ENCODE results near the gene STX1A.

The STX1A gene

DNA sequence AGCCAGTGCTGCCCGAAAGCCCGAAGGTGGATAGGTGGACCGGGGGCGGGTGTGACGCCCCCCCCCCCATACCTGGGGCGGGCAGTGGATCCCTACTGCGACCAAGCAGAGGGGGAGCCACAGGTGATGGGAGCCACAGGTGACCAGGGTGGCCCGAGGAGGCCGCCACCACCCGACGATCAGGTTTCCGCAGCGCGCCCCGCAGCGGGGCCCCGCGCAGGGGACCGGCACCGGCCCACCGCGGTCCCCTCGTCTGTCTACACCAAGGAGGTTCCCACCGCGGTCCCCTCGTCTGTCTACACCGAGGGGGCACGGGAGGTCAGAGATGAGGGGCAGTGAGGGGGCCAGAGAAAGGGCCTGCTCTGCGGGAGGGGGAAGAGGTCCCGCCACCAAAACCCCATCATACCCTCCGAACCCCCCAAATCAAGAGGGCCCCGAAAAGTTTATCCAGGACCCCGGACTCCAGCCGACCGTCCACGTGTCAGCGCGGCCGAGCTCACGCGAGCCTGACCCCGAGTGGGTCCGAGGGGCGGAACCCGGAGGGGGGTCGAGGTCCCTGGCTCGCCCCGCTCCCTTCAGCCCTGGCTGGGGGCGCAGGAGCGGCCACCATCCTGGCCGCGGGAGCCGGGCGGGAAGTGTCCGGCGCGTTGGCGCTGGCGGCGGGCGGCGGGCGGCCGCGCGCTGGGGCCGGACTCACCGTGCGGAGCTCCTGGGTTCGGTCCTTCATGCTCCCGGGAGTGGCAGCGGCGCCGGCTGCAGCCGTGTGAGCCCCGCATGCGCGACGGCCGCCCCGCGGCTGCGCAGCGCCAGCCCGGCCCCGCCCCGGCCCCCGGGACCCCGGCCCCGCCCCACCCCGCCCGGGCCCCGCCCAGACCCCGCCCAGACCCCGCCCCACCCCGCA is at the start of gene STX1A:
Gene STX1A (minus strand): TSS at position 765 of the 901 bp plus-strand sequence. CDS start 38 bp downstream, at position 727.
- peak; percentile 60 for DNase-seq (ENCODE audit: low spot score)

DNA sequence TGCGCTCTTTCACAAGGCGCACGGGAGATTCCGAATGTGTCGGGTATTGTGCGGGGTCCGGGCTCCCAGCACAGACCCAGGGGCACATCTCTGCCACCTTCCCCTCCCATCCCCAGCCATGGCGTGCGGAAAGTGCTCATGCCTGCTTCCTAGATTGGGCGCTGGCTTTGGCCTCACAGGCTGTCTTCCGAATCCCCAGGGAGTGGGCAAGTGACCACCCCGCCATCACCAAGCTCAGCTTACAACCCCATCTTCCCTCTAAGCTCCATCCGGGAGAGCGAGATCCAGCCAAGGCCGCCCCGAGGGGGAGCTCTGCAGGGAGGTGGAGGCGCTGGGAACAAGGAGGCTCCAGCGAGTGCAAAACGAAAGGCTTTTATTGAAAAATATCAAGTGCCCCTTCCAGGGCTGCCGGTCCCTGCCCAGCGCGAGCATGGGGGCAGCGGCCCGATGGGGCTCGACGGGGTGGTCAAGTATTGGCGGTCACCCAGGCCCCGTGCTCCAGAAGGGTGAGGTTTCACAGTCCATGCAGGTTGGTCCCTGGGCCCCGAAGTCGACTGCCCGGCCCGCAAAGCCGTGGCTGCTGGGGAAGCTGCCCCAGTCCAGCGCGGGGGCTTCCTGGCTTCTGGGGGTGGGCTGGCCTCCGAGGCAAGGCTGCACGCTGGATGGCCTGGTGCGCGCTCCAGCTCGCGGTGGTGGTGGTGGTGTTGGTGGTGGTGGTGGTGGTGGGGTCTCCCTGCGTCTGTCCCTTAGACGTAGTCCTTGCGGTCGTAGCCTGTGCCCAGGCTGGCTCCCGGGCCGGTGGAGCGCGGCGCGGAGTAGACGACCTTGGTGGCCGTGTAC is 49.4 kb upstream of the STX1A start:
- no peak for DNase-seq (ENCODE audit: low spot score)

DNA sequence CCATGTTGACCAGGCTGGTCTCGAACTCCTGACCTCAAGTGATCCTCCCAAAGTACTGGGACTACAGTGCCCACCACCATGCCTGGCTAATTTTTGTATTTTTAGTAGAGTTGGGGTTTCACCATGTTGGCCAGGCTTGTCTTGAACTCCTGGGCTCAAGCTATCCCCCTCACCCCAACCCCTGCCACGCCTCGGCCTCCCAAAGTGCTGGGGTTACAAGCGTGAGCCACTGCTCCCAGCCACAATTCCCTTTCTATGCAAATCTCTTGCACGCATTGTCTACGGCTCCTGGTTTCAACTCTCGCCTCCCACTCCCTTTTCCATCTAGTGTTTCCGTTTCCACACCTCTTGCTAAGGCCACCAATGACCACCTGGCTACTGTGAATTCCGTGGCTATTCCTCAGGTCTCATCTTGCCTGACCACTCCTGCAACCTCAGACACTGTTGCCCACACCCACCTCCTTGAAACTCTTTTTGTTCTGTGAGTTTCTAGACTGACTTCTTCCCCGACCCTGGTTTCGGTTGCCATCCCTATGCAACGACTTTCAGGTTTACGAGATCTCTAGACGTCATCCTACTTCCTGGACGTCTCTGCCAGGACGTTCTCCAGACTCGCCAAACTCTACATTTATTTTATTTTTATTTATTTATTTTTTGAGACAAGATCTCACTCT is 47.2 kb upstream of the STX1A start:
- DNase-seq (ENCODE audit: low spot score) = no peak

DNA sequence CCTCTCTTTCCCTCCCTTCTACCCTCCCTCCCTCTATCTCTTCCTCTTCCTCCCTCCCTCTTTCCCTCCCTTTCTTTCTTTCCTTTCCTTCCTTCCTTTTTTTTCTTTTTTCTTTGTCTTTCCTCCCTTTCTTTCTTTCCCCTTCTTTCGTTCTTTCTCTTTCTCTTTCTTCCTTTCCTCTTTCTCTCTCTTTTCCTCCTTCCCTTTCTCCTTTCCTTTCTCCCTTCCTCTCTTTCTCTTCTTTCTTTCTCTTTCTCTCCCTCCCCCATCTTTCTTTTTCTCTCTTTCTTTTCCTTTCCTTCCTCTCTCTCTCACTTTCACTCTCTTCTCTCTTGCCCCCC is 43.2 kb upstream of the STX1A start:
- no peak for DNase-seq (ENCODE audit: low spot score)

DNA sequence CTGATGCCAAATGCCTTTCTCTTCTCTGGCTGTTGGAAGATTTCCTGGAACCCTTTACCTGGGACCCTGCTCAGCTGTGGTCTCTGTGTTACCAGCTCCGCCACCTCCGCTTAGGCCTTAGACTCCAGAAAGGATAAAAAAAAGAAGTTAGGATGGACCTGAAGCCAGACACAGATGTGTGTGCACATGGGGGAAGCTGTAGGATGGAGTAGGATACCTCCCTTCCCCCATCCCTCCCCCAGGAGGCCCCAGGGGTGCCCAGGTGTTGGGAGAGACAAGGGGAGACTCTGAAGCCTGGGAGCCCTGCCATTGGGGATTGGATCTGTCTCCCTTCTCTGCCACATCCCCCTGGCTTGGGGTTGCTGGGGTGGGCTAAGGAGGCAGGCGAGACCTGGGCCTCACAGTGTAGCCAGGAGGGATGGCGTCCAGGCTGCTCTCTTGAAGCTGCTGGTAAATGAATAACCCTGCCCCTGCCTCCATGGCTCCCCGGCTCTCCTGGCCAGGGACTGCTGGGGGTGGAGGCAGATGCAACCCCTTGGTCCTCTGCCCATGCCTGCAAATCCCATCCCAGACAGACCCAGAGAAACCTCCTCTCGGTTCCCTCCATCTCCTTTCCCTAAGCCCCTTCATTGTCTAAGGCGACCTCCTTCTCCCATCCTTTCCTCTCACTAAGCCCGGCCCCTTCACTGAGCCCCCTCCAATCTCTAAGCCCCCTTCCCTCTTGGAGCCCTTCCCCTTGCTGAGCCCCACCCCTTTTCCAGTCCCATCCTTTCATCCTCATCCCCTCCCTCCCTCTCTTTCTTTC is 42.6 kb upstream of the STX1A start:
- no peak for DNase-seq (ENCODE audit: low spot score)

DNA sequence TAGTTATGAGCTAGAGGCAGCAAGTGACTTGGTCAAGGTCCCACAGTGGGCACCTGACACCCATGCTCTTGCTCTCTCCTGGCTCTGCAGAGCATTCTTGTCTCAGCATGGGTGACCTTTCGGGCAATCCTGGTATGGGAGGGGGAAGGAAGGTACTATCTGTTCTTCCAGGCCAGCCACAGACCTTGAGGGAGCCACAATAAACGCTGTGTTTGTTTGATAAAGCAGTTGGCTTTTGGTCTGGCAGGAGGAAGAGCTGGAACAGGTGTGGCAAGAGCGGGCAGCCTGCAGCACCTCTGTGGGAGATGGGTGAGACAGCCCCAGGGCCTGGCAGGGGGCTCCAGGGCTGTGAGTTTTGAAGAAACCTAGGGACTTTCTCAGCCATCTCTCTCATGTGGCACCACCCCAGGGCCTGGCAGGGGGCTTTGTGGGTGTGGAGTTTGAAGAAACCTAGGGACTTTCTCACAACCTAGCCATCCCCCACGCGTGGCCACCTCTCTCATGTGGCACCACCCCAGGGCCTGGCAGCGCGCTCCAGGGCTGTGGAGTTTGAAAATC is 39.2 kb upstream of the STX1A start:
- DNase-seq (ENCODE audit: low spot score) = no peak

DNA sequence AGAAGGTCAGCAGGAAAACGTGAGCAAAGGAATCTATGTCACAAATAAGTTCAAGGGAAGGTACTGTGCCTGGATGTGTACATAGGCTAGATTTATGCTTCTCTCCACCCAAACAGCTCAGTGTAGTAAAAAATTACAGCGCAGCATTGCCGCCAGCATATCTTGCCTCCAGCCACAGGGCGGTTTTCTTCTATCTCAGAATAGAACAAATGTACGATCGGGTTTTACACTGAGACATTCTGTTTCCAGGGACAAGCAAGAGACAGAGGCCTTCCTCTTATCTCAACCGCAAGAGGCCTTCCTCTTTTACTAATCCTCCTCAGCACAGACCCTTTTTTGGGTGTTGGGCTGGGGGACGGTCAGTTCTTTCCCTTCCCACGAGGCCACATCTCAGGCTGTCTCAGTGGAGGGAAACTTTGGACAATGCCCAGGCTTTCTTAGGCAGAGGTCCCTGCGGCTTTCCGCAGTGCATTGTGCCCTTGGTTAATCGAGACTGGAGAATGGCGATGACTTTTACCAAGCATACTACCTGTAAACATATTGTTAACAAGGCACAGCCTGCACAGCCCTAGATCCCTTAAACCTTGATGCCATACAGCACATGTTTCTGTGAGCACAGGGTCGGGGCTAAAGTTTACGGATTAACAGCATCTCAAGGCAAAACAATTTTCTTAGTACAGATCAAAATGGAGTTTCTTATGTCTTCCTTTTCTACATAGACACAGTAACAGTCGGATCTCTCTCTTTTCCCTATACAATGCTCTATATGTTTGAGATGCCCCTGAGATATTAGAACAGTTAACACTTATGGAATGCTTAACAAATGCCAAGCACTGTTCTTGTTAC is 30.7 kb upstream of the STX1A start:
- DNase-seq (ENCODE audit: low spot score) = no peak

DNA sequence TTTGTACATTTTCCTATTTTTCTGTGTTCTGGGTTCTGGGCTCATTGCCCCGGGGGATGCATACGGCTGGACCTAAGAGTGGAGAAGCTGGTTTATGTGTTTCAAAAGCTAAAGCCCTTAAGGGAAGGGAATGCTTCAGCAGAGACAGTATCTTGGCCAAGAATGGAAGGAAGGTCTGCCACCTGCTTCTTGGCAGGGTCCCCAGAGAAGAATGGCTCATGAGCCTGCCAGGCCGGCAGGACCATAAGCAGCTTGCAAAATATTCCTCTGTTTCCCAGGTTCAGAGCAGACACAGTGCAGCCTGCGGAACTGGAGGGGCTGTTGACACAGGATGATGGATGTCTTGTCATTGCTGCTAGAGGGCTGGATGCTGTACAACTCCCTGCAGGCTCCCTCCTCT is 26.9 kb upstream of the STX1A start:
- peak; percentile 97 for DNase-seq (ENCODE audit: low spot score)

DNA sequence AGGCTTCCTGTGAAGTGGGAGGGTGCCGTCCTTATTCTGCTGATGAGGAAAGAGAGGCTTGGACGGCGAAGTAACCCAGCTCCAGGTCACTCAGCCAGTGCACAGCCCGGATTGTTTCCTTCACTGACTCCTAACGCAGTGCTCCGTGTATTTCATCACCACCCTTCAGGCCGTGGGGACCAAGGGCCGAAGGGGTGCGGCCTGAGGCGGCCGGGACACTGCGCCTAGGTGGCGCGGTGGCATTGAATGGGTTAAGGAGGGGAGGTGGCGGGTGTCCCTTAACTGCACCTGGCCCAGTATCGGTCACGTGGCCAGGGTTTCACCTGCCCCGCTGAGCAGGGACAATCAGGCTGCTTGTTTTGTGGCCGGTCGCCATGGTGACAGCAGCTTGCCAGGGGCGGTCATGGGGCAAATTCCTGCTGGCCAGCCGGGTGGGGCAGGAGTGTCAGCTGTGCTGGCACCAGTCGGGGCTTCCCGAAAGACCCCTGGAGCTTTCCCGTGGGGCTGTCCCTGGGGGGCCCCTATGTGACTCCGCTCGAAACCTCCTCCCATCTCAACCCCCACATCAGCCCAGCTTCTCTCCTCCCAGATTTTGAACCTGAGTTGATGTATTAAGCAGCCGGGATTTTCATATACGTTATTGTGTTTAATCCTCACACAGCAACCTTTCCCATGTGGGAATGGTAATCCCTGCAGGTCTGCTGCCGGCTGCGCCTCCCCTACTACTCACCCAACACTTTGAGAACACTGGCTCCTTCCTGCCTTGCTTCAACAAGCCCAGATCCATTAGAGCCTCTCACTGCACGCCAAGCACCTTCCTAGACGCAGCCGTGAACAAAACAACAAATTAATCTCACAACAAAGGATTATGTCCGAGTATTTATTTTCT is 23.5 kb upstream of the STX1A start:
- DNase-seq (ENCODE audit: low spot score) = peak; percentile 90

DNA sequence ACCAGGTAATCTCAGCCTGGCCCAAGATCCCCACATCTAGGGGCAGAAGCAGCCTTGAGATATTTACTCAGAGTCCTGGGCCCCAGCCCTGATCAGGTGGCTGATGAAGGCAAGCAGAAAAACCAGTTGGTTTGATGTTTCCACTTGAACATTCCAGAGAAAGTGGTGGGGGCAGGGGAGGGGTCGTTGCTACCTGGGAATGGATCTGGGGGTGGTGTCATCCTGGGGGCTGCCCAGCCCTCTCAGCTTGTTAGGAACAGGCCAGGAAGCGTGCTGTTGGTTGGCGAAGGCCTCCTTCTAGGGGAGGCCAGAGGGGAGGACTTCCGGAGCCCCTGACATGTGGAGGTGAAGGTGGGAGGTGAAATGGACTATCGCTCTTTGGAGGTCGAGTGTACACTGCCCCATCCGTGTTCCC is 22.9 kb upstream of the STX1A start:
- DNase-seq (ENCODE audit: low spot score) = peak; percentile 29

DNA sequence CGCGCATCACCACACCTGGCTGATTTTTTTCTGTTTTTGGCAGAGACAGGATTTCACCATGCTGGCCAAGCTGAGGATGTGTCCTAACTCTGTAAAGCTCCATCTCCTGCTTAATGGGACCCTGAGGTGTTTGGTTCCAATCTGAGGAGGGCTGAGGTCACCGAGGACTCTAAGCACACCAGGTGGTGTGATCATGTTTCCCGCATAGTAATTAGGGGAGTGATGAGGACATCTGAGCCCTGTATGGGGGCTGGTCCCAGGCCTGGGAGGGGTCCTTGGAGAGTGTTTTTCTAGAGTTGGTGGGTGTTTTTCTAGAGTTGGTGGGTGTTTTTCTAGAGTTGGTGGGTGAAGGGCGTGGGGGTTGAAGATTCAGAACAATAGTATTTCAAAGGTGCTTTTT is 22.1 kb upstream of the STX1A start:
- no peak for DNase-seq (ENCODE audit: low spot score)

DNA sequence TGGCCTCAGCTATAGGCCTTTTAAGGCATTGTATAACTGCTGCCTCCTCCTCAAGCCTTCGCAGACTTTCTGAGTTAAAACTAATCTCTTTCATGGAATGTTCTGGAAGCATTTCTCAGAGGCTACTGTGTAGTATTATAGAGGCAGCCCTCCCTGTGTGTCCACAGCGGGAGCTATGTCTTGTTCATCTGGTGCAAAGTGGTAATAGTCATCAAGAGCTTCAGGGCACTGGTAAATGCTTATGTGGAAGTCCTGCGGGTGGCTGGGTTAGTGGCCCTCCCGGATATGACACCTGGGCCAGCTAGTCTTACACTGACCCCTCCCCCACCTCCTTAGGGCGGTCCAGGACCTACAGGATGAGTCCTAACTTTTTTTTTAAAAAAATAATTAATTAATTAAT is 21.3 kb upstream of the STX1A start:
- DNase-seq (ENCODE audit: low spot score) = no peak

DNA sequence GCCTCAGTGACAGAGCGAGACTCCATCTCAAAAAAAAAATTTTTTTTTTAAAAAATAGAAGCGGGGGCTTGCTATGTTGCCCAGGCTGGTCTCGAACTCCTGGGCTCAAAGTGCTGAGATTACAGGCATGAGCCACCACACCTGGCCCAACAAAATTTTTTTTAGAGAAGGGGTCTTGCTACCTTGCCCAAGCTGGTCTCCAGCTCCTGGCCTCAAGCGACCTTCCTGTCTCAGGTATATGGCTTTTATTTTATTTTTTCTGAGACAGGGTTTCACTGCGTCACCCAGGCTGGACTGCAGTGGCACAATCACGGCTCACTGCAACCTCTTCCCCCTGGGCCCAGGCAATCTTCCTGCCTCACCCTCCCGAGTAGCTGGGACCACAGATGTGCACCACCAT is 20.7 kb upstream of the STX1A start:
- no peak for DNase-seq (ENCODE audit: low spot score)

DNA sequence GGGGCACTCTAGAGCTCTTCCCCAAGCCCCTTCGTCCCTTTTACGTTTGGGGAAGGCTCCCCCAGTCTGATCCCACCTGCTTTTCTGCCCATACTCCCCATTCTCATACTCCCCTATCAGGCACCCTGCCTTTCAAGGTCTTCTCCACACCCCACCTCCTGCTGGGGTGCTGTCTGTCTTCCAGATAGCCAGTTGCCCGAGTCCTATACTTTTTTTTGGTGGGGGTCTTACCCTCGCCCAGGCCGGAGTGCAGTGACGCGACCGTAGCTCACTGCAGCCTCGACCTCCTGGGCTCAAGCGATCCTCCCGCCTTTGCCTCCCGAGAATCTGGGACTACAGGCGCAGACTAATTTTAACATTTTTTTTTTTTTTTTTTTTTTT is 19.9 kb upstream of the STX1A start:
- no peak for DNase-seq (ENCODE audit: low spot score)

DNA sequence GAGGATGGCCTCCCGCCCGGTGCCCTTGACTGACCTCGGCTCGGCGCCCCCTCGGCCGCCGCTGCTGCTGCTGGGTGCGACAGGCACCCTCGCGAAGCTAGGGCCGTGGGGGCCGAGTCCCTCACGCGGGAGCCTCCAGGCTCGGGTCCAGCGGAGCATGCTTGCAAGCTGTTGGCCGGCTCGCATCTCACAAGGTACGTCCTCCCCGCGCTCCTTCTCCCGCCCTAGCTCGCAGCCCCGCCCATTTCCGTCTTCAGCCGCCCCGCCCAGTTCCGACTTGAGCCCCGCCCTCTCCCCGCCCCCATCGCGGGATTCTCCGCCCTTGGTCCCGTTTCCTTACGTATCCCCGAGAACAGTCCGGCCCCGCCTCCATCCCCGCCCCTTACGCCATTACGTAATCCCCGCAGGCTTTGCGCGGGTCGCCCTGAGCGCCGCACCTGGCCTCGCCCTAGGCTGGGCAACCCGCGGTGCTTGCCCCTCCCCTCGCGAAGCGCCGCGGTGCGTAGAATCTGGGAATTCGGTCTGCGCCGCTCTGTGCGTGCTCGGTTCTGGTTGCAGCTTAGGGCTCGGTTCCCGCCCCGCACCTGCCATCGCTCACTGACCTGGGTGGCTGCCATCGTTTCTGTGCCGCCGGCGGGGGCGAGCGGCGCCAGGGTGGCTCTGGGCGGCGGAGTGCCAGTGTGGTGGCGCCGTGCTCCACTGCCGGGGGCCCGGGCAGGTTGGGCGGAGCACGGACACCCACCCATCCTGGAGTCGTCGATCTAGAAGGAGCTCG is 19.3 kb upstream of the STX1A start, which contains the start of gene ABHD11:
Gene ABHD11 (minus strand): TSS at position 191 of the 775 bp plus-strand sequence. CDS start 32 bp downstream, at position 159.
- peak; percentile 99 for DNase-seq (ENCODE audit: low spot score)

DNA sequence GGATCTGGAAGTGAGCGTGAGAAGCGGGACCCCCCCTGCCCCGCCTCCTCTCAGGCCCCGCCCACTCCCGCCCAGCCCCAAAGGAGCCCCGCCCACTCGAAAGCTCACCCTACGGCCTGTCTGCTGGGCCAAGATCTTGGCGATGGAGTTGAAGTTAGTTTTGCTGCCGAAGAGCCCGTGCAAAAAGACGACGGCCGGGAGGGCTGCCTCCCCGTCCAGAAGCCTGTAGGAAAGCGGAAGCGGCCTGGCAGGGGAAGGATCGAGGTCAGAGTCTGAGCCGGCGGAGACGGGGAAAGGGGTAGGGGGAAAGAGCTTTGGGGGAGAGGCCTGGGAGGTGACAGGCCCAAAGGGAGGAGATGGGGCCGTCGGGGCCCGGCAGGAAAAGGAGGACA is 18.7 kb upstream of the STX1A start:
- peak; percentile 60 for DNase-seq (ENCODE audit: low spot score)

DNA sequence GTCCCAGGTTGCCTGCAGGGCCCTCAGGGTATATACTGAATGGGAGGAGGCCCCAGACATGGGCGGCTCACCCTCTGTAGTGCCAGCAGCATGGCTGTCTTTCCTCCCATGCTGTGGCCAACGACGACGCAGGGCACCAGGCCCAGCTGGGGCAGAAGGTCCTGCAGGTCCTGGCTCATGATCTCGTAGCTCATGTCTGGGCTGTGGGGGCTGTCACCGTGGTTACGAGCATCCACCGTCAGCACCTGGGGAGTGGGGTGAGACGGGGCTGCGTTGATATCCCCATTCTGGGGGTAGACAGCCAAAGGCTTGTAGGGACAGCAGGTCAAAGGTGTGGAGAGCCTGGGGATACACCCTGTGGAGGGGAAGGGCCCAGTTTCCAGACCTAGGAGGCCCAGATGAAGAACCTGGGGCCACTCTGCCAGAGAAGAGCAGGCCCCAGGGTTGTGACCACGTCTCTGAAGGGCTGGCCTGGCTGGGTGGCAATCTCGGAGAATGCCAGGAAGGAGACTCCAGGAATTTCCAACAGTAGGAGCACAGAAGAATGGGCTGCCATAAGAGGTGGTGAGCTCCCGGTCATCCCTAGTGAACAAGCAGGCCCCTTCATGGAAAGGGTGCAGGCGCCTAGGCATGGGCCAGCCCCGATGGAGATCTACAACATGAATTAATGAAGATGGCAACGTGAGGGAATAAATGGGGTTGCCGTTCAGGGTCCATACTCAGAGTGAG is 18.2 kb upstream of the STX1A start:
- no peak for DNase-seq (ENCODE audit: low spot score)

DNA sequence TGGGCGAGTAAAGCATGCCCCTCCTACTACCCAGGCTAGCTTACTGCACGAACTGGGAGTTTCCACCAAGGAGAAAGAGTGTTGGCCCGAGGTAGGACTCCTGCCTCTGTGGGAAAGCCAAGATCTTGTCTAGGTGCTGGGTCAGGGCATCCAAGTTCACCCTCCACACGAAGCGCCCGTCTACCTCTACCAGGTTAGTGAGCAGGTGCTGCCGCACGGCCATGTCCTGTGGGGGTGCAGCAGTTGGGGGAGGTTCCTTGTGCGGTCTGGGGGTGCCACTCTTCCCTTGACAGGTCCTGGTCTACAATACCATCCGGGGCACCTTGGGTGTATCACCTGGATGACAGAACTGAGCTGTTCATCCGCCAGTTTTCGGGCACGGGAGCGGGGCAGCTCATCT is 17.4 kb upstream of the STX1A start:
- DNase-seq (ENCODE audit: low spot score) = no peak

Measured in cerebellar cortex (tissue), 1 donor.